Neural cell (in vitro differentiated cells): ENCODE data around the gene PPP6C. TPM values are rescaled to one million over a fixed set of nuclear protein-coding genes. Genes with fewer than 3 reads are reported as not detected.
"Not testable (repeated sequence)": the region's sequence is repeated elsewhere in the genome, so short reads cannot be mapped to it uniquely, and the experiment has no call there.

Experiments
- H2AFZ ChIP-seq: fragments of 200-600, 300-800 bp; sonication (generic), shearing (Covaris generic); 2 replicates; pipeline ENCODE4 v1.6.0; 2014; ENCODE audit warnings: low read depth, mild to moderate bottlenecking, antibody characterized with exemption, low read length, moderate library complexity
- H3F3A ChIP-seq: fragments of 200-600 bp; shearing (Covaris generic); 2 replicates; pipeline ENCODE4 v1.6.1; 2016; ENCODE audit warnings: mild to moderate bottlenecking, moderate library complexity, mixed read lengths, antibody characterized with exemption, low read length; ENCODE audit not compliant: insufficient read depth, poor library complexity, severe bottlenecking
- H3K27ac ChIP-seq: fragments of 200-600, 300-800 bp; sonication (generic), shearing (Covaris generic); 2 replicates; pipeline ENCODE4 v1.5.1; 2014; ENCODE audit warnings: mild to moderate bottlenecking, low read length, moderate library complexity
- H3K27me3 ChIP-seq: fragments of 300-800, 200-600 bp; sonication (generic), shearing (Covaris generic); 2 replicates; pipeline ENCODE4 v1.6.0; 2014; ENCODE audit warnings: mild to moderate bottlenecking, low read depth, low read length, moderate library complexity; ENCODE audit not compliant: insufficient read depth
- H3K36me3 ChIP-seq: fragments of 300-800, 200-600 bp; sonication (generic), shearing (Covaris generic); 2 replicates; pipeline ENCODE4 v1.5.1; 2014; ENCODE audit warnings: mild to moderate bottlenecking, antibody characterized with exemption, low read length, moderate library complexity; ENCODE audit not compliant: insufficient read depth
- H3K4me2 ChIP-seq: fragments of 300-800, 200-600 bp; sonication (generic), shearing (Covaris generic); 2 replicates; pipeline ENCODE4 v1.6.0; 2014; ENCODE audit warnings: mild to moderate bottlenecking, low read length
- H3K4me3 ChIP-seq: fragments of 300-800, 200-600 bp; sonication (generic), shearing (Covaris generic); 2 replicates; pipeline ENCODE4 v1.5.1; 2014; ENCODE audit warnings: mild to moderate bottlenecking, low read length, moderate library complexity
- H3K79me2 ChIP-seq: fragments of 200-600 bp; shearing (Covaris generic); replicated peaks from 2 replicates; pipeline ENCODE4 v1.6.0; 2014; ENCODE audit warnings: mild to moderate bottlenecking, low read length, moderate library complexity; ENCODE audit not compliant: insufficient read depth
- H3K9ac ChIP-seq: fragments of 300-800, 200-600 bp; sonication (generic), shearing (Covaris generic); 2 replicates; pipeline ENCODE4 v1.6.1; 2016; ENCODE audit warnings: mild to moderate bottlenecking, low read length, mixed read lengths
- H3K9me2 ChIP-seq: fragments of 200-600 bp; shearing (Covaris generic); 2 replicates; pipeline ENCODE4 v1.6.1; 2016; ENCODE audit warnings: mild to moderate bottlenecking, low read length, mixed read lengths; ENCODE audit not compliant: insufficient read depth
- H3K9me3 ChIP-seq: fragments of 200-600, 300-800 bp; sonication (generic), shearing (Covaris generic); 2 replicates; pipeline ENCODE4 v1.6.1; 2016; ENCODE audit warnings: mild to moderate bottlenecking, mixed run types, low read length, moderate library complexity, mixed read lengths
- H4K20me1 ChIP-seq: fragments of 200-600 bp; shearing (Covaris generic); 2 replicates; pipeline ENCODE4 v1.6.1; 2016; ENCODE audit warnings: mild to moderate bottlenecking, mixed run types; ENCODE audit not compliant: insufficient read depth
- EP300 ChIP-seq: fragments of 450-650 bp; conservative IDR thresholded peaks from 2 replicates; pipeline ENCODE4 v1.6.1; 2014; ENCODE audit warnings: antibody characterized with exemption, mild to moderate bottlenecking, moderate library complexity; ENCODE audit not compliant: poor library complexity, severe bottlenecking
- EZH2 ChIP-seq: fragments of 200-600, 300-800 bp; shearing (Covaris generic), sonication (generic); IDR thresholded peaks from 2 replicates; pipeline ENCODE4 v1.6.1; 2014; ENCODE audit warnings: antibody characterized with exemption, low read length, borderline replicate concordance, mild to moderate bottlenecking; ENCODE audit not compliant: insufficient read depth, poor library complexity, severe bottlenecking
- MXI1 ChIP-seq: fragments of 450-650 bp; conservative IDR thresholded peaks from 2 replicates; pipeline ENCODE4 v1.6.1; 2014; ENCODE audit warnings: antibody characterized with exemption, mild to moderate bottlenecking; ENCODE audit not compliant: poor library complexity, severe bottlenecking
- POLR2AphosphoS5 ChIP-seq: IDR thresholded peaks from 2 replicates; pipeline ENCODE4 v1.6.1; 2012
- RAD21 ChIP-seq: fragments of 450-650 bp; conservative IDR thresholded peaks from 2 replicates; pipeline ENCODE4 v1.6.1; 2014; ENCODE audit warnings: antibody characterized with exemption, mild to moderate bottlenecking, moderate library complexity
- SMC3 ChIP-seq: fragments of 450-650 bp; conservative IDR thresholded peaks from 2 replicates; pipeline ENCODE4 v1.6.1; 2014; ENCODE audit warnings: antibody characterized with exemption, mild to moderate bottlenecking, moderate library complexity; ENCODE audit not compliant: poor library complexity
- TAF1 ChIP-seq: IDR thresholded peaks from 2 replicates; pipeline ENCODE4 v1.6.1; 2012; ENCODE audit warnings: low read depth
- polyA plus RNA-seq: library from polyadenylated mRNA; depleted of rRNA; stranded (reverse); fragments of >200 nt; gene quantifications from 2 replicates; pipeline ENCODE4 v1.2.3, GENCODE V29; 2014
- TF ChIP-seq, protein P1 (sequence below): fragments of 450-650 bp; IDR thresholded peaks from 2 replicates; pipeline ENCODE4 v1.5.1; 2014; ENCODE audit warnings: antibody characterized with exemption, mild to moderate bottlenecking, moderate library complexity; ENCODE audit not compliant: poor library complexity, severe bottlenecking
- TF ChIP-seq, protein P2 (sequence below): IDR thresholded peaks from 2 replicates; pipeline ENCODE4 v1.6.1; 2012; ENCODE audit warnings: borderline replicate concordance

Gene PPP6C
- polyA plus RNA-seq, 1 donor from 2014 or later = 25.1 TPM

DNA sequence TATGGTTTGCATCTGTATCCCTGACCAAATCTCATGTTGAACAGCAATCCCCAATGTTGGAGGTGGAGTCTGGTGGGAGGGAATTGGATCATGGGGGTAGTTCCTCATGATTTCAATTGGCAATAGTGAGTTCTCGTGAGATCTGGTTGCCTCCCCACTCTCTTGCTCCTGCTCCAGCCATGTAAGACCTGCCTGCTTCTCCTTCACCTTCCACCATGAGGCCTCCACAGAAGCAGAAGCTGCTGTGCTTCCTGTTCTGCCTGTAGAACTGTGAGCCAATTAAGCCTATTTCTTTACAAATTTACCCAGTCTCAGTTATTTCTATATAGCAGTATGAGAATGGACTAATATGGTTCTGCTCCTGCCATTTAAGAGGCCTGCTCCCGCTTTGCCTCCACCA, 79.1 kb downstream of the PPP6C start:
- H3K9me2 ChIP-seq = no peaks in the 10 kb centered on the region
- no peaks in the 10 kb centered on the region for H4K20me1 ChIP-seq
- H3K36me3 ChIP-seq = no peaks in the 10 kb centered on the region
- TF ChIP-seq, protein P1, sequence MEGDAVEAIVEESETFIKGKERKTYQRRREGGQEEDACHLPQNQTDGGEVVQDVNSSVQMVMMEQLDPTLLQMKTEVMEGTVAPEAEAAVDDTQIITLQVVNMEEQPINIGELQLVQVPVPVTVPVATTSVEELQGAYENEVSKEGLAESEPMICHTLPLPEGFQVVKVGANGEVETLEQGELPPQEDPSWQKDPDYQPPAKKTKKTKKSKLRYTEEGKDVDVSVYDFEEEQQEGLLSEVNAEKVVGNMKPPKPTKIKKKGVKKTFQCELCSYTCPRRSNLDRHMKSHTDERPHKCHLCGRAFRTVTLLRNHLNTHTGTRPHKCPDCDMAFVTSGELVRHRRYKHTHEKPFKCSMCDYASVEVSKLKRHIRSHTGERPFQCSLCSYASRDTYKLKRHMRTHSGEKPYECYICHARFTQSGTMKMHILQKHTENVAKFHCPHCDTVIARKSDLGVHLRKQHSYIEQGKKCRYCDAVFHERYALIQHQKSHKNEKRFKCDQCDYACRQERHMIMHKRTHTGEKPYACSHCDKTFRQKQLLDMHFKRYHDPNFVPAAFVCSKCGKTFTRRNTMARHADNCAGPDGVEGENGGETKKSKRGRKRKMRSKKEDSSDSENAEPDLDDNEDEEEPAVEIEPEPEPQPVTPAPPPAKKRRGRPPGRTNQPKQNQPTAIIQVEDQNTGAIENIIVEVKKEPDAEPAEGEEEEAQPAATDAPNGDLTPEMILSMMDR = no peak
- TF ChIP-seq TAF1 = no peak
- TF ChIP-seq MXI1 = no peak
- TF ChIP-seq SMC3 = no peak
- TF ChIP-seq, protein P2, sequence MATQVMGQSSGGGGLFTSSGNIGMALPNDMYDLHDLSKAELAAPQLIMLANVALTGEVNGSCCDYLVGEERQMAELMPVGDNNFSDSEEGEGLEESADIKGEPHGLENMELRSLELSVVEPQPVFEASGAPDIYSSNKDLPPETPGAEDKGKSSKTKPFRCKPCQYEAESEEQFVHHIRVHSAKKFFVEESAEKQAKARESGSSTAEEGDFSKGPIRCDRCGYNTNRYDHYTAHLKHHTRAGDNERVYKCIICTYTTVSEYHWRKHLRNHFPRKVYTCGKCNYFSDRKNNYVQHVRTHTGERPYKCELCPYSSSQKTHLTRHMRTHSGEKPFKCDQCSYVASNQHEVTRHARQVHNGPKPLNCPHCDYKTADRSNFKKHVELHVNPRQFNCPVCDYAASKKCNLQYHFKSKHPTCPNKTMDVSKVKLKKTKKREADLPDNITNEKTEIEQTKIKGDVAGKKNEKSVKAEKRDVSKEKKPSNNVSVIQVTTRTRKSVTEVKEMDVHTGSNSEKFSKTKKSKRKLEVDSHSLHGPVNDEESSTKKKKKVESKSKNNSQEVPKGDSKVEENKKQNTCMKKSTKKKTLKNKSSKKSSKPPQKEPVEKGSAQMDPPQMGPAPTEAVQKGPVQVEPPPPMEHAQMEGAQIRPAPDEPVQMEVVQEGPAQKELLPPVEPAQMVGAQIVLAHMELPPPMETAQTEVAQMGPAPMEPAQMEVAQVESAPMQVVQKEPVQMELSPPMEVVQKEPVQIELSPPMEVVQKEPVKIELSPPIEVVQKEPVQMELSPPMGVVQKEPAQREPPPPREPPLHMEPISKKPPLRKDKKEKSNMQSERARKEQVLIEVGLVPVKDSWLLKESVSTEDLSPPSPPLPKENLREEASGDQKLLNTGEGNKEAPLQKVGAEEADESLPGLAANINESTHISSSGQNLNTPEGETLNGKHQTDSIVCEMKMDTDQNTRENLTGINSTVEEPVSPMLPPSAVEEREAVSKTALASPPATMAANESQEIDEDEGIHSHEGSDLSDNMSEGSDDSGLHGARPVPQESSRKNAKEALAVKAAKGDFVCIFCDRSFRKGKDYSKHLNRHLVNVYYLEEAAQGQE = no peak
- TF ChIP-seq POLR2AphosphoS5 = no peak
- no peak for TF ChIP-seq RAD21
- no peak for TF ChIP-seq EP300
- TF ChIP-seq EZH2 = no peak
- no peak overlapping the region for H3K4me3 ChIP-seq
- H3K9ac ChIP-seq = no peak overlapping the region
- no peak overlapping the region for H2AFZ ChIP-seq
- H3K9me3 ChIP-seq = peaks cover 3% of the 10 kb centered on the region
- peaks cover 2% of the 10 kb centered on the region for H3K79me2 ChIP-seq
- H3K27me3 ChIP-seq = no peaks in the 10 kb centered on the region
- no peak overlapping the region for H3K4me2 ChIP-seq
- no peaks in the 10 kb centered on the region for H3F3A ChIP-seq
- H3K27ac ChIP-seq = no peak overlapping the region

DNA sequence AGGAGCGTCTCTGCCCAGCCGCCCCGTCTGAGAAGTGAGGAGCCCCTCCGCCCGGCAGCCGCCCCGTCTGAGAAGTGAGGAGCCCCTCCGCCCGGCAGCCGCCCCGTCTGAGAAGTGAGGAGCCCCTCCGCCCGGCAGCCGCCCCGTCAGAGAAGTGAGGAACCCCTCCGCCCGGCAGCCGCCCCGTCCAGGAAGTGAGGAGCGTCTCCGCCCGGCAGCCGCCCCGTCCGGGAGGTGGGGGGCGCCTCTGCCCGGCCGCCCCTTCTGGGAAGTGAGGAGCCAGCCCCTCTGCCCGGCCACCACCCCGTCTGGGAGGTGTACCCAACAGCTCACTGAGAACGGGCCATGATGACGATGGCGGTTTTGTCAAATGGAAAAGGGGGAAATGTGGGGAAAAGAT, 81.1 kb downstream of the PPP6C start:
- not testable (repeated sequence) for H2AFZ ChIP-seq, H3K27me3 ChIP-seq, H3K79me2 ChIP-seq, H3K9me2 ChIP-seq, H3K36me3 ChIP-seq, H3K9me3 ChIP-seq, H3K9ac ChIP-seq, H3K4me3 ChIP-seq, H3K4me2 ChIP-seq, H3F3A ChIP-seq, H4K20me1 ChIP-seq, H3K27ac ChIP-seq

DNA sequence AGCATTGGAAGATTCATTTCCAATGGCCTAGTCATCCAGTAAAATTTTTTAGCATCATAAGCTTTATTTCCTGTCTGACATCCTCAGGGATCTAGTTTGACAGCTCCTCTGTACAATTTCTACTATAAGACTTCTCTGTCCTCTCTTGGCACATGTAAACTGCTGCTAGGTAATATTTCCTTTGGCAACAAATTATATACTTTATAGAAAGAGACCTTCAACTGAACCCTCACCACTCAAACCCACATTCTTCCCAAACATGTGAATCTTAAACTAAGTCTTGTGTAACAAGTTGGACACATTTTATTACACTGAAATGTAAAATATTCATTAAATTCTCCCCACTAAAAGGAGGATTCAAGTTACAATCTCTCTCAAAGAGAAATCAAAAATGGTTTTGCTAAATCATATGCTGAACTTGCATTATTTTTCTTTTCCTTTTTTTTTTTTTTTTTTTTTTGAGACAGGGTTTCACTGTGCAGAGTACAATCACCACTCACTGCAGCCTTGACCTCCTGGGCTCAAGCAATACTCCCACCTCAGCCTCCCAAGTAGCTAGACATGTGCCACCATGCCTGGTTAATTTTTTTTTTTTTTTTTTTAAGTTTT, 83.2 kb downstream of the PPP6C start:
- Histone ChIP-seq H2AFZ (no peak overlapping the region), H3K4me2 (no peak overlapping the region), H3K9me3 (no peaks in the 10 kb centered on the region), H3F3A (no peaks in the 10 kb centered on the region), H3K27me3 (no peaks in the 10 kb centered on the region), H3K9me2 (no peaks in the 10 kb centered on the region), H3K79me2 (peaks cover 3% of the 10 kb centered on the region), H4K20me1 (no peaks in the 10 kb centered on the region), H3K4me3 (no peak overlapping the region), H3K9ac (no peak overlapping the region), H3K27ac (no peak overlapping the region), H3K36me3 (no peaks in the 10 kb centered on the region)
- TF ChIP-seq RAD21 = no peak
- TF ChIP-seq POLR2AphosphoS5 = no peak
- TF ChIP-seq, protein P2 = no peak
- no peak for TF ChIP-seq MXI1
- TF ChIP-seq EP300 = no peak
- TF ChIP-seq EZH2 = no peak
- TF ChIP-seq, protein P1 = no peak
- no peak for TF ChIP-seq TAF1
- no peak for TF ChIP-seq SMC3
